ENCODE measurements around the gene CDKN1A.

The CDKN1A gene

DNA sequence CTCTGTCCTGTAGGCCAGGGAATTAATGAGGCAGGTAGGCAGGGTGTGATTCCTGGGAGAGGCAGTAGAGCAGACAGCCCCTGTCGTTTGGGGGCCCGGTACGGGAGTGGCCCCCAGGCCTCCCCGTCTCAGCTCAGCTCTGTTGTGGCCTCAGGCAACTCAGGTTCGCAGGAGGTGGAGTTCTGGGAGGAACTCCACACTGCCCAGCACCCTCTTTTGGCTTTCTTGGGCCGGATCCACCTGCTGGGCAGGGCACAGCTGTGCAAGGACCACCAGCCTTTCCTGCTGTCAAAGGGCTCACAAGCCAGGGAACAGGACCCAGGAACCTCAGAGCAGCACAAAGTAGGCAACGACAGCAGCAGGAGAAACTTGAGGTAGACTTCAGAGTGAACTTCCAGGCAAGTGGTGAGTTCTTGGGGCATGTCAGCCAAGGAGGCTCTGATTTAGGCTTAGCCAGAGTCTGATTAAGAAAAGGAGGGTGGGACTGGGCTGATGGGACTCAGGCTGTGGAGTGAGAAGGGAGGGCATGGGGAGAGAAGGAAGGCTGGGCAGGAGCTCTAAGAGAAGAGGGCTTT lies 56.1 kb downstream of the CDKN1A start:
- in situ Hi-C loops (cut with HindIII; ENCODE audit: low sequenced_read_pairs), result loop anchor here (5.0 kb wide), 1 partner anchor 52 kb away; no protein-coding TSS in a partner anchor

DNA sequence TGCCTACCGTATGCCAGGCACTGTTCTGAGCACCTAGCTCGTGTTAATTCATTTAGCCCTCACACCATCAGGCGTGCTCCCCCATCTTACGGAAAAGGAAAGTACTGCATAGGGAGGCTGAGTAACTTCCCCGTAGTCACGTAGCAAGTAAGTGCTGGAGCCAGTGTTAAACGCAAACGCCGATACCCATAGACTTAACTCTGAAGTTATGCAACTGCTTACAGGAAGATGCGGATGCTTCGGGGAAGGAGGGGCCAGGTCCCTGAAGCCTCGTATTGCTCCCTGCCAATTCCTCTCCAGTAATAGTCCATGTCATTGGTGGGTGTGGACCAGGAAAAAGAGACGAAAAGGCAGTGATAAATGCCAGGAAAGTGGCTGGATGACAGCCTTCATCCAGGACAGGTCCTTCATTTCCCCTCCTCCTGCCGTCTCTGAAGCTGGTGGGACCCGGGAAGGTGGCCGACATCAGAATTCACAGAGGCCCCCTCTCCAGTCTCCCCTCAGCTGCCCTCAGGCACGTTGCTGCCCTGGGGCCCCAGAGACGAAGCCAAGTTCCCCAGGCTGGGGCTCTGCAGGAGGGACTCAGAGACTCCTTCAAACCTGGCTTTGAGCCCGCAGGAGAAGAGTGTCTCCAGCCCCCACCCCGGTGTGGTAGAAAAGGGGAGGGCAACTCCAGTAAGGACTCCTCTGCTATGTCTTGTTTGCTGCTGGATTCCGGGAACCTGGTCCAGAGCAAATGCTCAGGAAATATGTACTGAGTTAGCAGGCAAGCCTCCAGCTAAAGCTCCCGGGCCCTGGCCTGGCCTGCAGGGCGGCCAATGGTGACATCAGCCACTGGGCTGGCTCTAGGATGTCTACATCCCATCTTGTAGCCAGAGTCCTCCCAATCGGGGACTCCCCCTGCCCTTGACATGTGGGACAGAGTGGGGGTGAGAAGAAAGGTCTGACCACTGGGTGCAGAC lies 56.9 kb downstream of the CDKN1A start:
- in situ Hi-C loops (cut with HindIII; ENCODE audit: low sequenced_read_pairs), result loop anchor here (5.0 kb wide), 1 partner anchor 53 kb away; no protein-coding TSS in a partner anchor
